ENCODE results near the gene KAT6B. TPM values are rescaled to one million over a fixed set of nuclear protein-coding genes. Genes with fewer than 3 reads are reported as not detected.
A peak's percentile ranks its signal among the peaks of the same experiment; 100 is the strongest.

Gene KAT6B
- total RNA-seq, 2 experiments from 2014 or later = 23.1 to 26.9 TPM

- H3K4me1 Mint-ChIP-seq = peaks cover 57% of the 10 kb centered on the region
- no peak for DNase-seq
- ChIA-PET CTCF (interaction anchor here (0.6 to 1.1 kb wide), 5 partner anchors 47 to 320 kb away, joined by 3 to 5 read pairs (median 3); no protein-coding TSS in a partner anchor), POLR2A (interaction anchor here (0.7 kb wide), 1 partner anchor 410 kb away, joined by 3 read pairs; the partner anchor contains the start of gene COMTD1)
- H3K27me3 Mint-ChIP-seq = no peaks in the 10 kb centered on the region
- no peaks in the 10 kb centered on the region for H3K9me3 Mint-ChIP-seq
- peak overlapping the region; percentile 80 for H3K4me3 Mint-ChIP-seq
- H3K27ac Mint-ChIP-seq = peak overlapping the region; percentile 95
- H3K36me3 Mint-ChIP-seq (ENCODE audit: low read depth) = peaks cover 11% of the 10 kb centered on the region
Measured at GRCh38 chr10:74825371-74826141, 844 bp upstream of the KAT6B start.

GRCh38 chr10:74827045-74827441 is 643 bp downstream of the KAT6B start:
- H3K4me3 Mint-ChIP-seq = peak overlapping the region; percentile 80
- peaks cover 64% of the 10 kb centered on the region for H3K4me1 Mint-ChIP-seq
- ChIA-PET POLR2A (no interaction called here), CTCF (interaction anchor here (1.1 kb wide), 1 partner anchor 52 kb away, joined by 3 read pairs; no protein-coding TSS in a partner anchor)
- no peaks in the 10 kb centered on the region for H3K9me3 Mint-ChIP-seq
- H3K36me3 Mint-ChIP-seq (ENCODE audit: low read depth) = peaks cover 11% of the 10 kb centered on the region
- no peaks in the 10 kb centered on the region for H3K27me3 Mint-ChIP-seq
- H3K27ac Mint-ChIP-seq = peak overlapping the region; percentile 84
- no peak for DNase-seq

GRCh38 chr10:74827694-74828093 is 1.3 kb downstream of the KAT6B start:
- H3K36me3 Mint-ChIP-seq (ENCODE audit: low read depth) = peaks cover 11% of the 10 kb centered on the region
- POLR2A ChIA-PET = no interaction called here
- CTCF ChIA-PET = interaction anchor here (0.6 kb wide), 1 partner anchor 133 kb away, joined by 5 read pairs; no protein-coding TSS in a partner anchor
- no peaks in the 10 kb centered on the region for H3K27me3 Mint-ChIP-seq
- peak overlapping the region; percentile 80 for H3K4me3 Mint-ChIP-seq
- no peaks in the 10 kb centered on the region for H3K9me3 Mint-ChIP-seq
- no peak for DNase-seq
- H3K27ac Mint-ChIP-seq = peak overlapping the region; percentile 84
- H3K4me1 Mint-ChIP-seq = peaks cover 58% of the 10 kb centered on the region

- Mint-ChIP-seq H3K4me3 (no peak overlapping the region), H3K9me3 (no peaks in the 10 kb centered on the region), H3K4me1 (peaks cover 53% of the 10 kb centered on the region), H3K27me3 (no peaks in the 10 kb centered on the region), H3K36me3 (ENCODE audit: low read depth) (peaks cover 8% of the 10 kb centered on the region), H3K27ac (no peak overlapping the region)
- POLR2A ChIA-PET = no interaction called here
- CTCF ChIA-PET = interaction anchor here (0.7 to 1.2 kb wide), 2 partner anchors 10 to 40 kb away, joined by 3 read pairs; no protein-coding TSS in a partner anchor
- DNase-seq = no peak
Measured at GRCh38 chr10:74828946-74829345, 2.5 kb downstream of the KAT6B start.

GRCh38 chr10:74831518-74832120 is 5.2 kb downstream of the KAT6B start:
- no peak for DNase-seq
- H3K9me3 Mint-ChIP-seq = no peaks in the 10 kb centered on the region
- ChIA-PET CTCF (no interaction called here), POLR2A (no interaction called here)
- H3K36me3 Mint-ChIP-seq (ENCODE audit: low read depth) = peaks cover 20% of the 10 kb centered on the region
- H3K4me3 Mint-ChIP-seq = no peak overlapping the region
- H3K4me1 Mint-ChIP-seq = peaks cover 51% of the 10 kb centered on the region
- no peaks in the 10 kb centered on the region for H3K27me3 Mint-ChIP-seq
- H3K27ac Mint-ChIP-seq = no peak overlapping the region

- Mint-ChIP-seq H3K27me3 (no peaks in the 10 kb centered on the region), H3K4me1 (peaks cover 23% of the 10 kb centered on the region), H3K4me3 (no peak overlapping the region), H3K36me3 (ENCODE audit: low read depth) (peaks cover 25% of the 10 kb centered on the region), H3K27ac (no peak overlapping the region), H3K9me3 (peaks cover 3% of the 10 kb centered on the region)
- CTCF ChIA-PET = interaction anchor here (1.2 kb wide), 1 partner anchor 140 kb away, joined by 3 read pairs; no protein-coding TSS in a partner anchor
- DNase-seq = no peak
- POLR2A ChIA-PET = no interaction called here
Measured at GRCh38 chr10:74835963-74836362, 9.6 kb downstream of the KAT6B start.

- H3K36me3 Mint-ChIP-seq (ENCODE audit: low read depth) = peaks cover 30% of the 10 kb centered on the region
- peaks cover 3% of the 10 kb centered on the region for H3K9me3 Mint-ChIP-seq
- no peak overlapping the region for H3K27ac Mint-ChIP-seq
- no peak for DNase-seq
- ChIA-PET CTCF (interaction anchor here (0.5 to 1.2 kb wide), 2 partner anchors 8 to 140 kb away, joined by 3 read pairs; no protein-coding TSS in a partner anchor), POLR2A (interaction anchor here (0.7 kb wide), 1 partner anchor 1050 kb away, joined by 3 read pairs; no protein-coding TSS in a partner anchor)
- H3K4me3 Mint-ChIP-seq = no peak overlapping the region
- peaks cover 15% of the 10 kb centered on the region for H3K4me1 Mint-ChIP-seq
- H3K27me3 Mint-ChIP-seq = no peaks in the 10 kb centered on the region
Measured at GRCh38 chr10:74836877-74837276, 10.5 kb downstream of the KAT6B start.

GRCh38 chr10:74837743-74838142 is 11.3 kb downstream of the KAT6B start:
- CTCF ChIA-PET = interaction anchor here (0.6 to 1.7 kb wide), 2 partner anchors 9 to 49 kb away, joined by 3 to 4 read pairs; no protein-coding TSS in a partner anchor
- POLR2A ChIA-PET = no interaction called here
- H3K27me3 Mint-ChIP-seq = no peaks in the 10 kb centered on the region
- H3K36me3 Mint-ChIP-seq (ENCODE audit: low read depth) = peaks cover 34% of the 10 kb centered on the region
- H3K9me3 Mint-ChIP-seq = peaks cover 3% of the 10 kb centered on the region
- no peak for DNase-seq
- H3K27ac Mint-ChIP-seq = no peak overlapping the region
- H3K4me3 Mint-ChIP-seq = no peak overlapping the region
- peaks cover 15% of the 10 kb centered on the region for H3K4me1 Mint-ChIP-seq

- peaks cover 7% of the 10 kb centered on the region for H3K4me1 Mint-ChIP-seq
- H3K36me3 Mint-ChIP-seq (ENCODE audit: low read depth) = peaks cover 47% of the 10 kb centered on the region
- no peaks in the 10 kb centered on the region for H3K27me3 Mint-ChIP-seq
- DNase-seq = no peak
- H3K4me3 Mint-ChIP-seq = no peak overlapping the region
- CTCF ChIA-PET = no interaction called here
- no peak overlapping the region for H3K27ac Mint-ChIP-seq
- peaks cover 3% of the 10 kb centered on the region for H3K9me3 Mint-ChIP-seq
- POLR2A ChIA-PET = no interaction called here
Measured at GRCh38 chr10:74839708-74840107, 13.3 kb downstream of the KAT6B start.

- H3K36me3 Mint-ChIP-seq (ENCODE audit: low read depth) = peaks cover 38% of the 10 kb centered on the region
- ChIA-PET CTCF (no interaction called here), POLR2A (no interaction called here)
- peaks cover 2% of the 10 kb centered on the region for H3K4me1 Mint-ChIP-seq
- no peaks in the 10 kb centered on the region for H3K27me3 Mint-ChIP-seq
- H3K9me3 Mint-ChIP-seq = peaks cover 3% of the 10 kb centered on the region
- H3K27ac Mint-ChIP-seq = no peak overlapping the region
- H3K4me3 Mint-ChIP-seq = no peak overlapping the region
- no peak for DNase-seq
Measured at GRCh38 chr10:74841265-74841973, 15.0 kb downstream of the KAT6B start.

- CTCF ChIA-PET = interaction anchor here (0.9 to 1.1 kb wide), 2 partner anchors 25 to 87 kb away, joined by 3 read pairs; no protein-coding TSS in a partner anchor
- DNase-seq = no peak
- no peak overlapping the region for H3K27ac Mint-ChIP-seq
- POLR2A ChIA-PET = no interaction called here
- H3K4me1 Mint-ChIP-seq = peaks cover 2% of the 10 kb centered on the region
- no peak overlapping the region for H3K4me3 Mint-ChIP-seq
- H3K36me3 Mint-ChIP-seq (ENCODE audit: low read depth) = peaks cover 41% of the 10 kb centered on the region
- no peaks in the 10 kb centered on the region for H3K27me3 Mint-ChIP-seq
- H3K9me3 Mint-ChIP-seq = peaks cover 3% of the 10 kb centered on the region
Measured at GRCh38 chr10:74842301-74842954, 16.0 kb downstream of the KAT6B start.

- H3K36me3 Mint-ChIP-seq (ENCODE audit: low read depth) = peaks cover 25% of the 10 kb centered on the region
- no peak for DNase-seq
- no peak overlapping the region for H3K27ac Mint-ChIP-seq
- CTCF ChIA-PET = no interaction called here
- H3K4me3 Mint-ChIP-seq = no peak overlapping the region
- POLR2A ChIA-PET = no interaction called here
- no peaks in the 10 kb centered on the region for H3K9me3 Mint-ChIP-seq
- H3K4me1 Mint-ChIP-seq = peaks cover 2% of the 10 kb centered on the region
- no peaks in the 10 kb centered on the region for H3K27me3 Mint-ChIP-seq
Measured at GRCh38 chr10:74846958-74847357, 20.6 kb downstream of the KAT6B start.

Measured in activated CD4-positive, alpha-beta T cell treated with anti-CD3 and anti-CD28 coated beads, Interleukin-2, amount 10 ng/mL, durations not matched to agents 7 days and 5 days (primary cell).